NCI-H2196 (cell line): Measurements from ENCODE around the gene LHFPL2.

Experiments used
- DNase-seq: peaks from one replicate; lab custom pipeline; 2025; ENCODE audit not compliant: unreplicated experiment; lab: John Stamatoyannopoulos, UW

Gene LHFPL2

DNA sequence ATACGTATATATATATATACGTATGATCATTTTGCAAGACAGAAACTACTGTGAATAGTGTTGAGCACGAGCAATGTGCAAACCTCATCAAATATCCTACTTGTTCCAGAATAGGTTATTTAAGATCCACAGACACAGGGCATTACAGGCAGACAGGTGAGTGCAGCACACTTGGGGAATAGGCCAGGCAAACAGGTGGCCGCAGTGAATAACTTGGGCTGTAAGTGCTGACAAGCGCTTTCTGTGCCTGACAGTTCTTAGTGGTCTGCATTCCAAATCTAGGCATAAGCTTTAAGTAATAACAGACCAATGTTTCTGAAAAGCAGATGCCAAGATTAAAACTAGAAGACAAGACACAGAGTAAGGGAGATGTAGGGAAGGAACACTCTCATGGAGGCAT, 77.9 kb downstream of the LHFPL2 start:
- no peak for DNase-seq

DNA sequence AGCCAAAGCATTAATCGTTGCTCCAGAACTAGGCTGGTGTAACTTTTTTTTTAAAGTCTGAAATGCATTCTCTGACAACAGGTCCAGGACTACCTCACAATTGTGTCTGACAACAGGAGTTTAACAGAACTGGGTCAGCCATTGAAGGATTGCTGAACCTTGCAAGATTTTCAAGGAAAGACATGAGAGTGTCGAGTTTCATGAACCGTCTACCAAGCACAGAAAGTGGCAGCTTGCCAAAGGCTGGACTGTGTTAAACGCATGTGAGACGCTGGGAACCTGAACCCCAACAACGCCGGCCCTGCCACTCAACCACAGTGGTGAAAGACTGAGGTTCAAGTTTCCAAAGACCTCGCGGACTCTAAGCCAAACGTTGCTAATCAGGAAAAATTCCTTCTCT, 79.1 kb downstream of the LHFPL2 start:
- peak; percentile 20 for DNase-seq

DNA sequence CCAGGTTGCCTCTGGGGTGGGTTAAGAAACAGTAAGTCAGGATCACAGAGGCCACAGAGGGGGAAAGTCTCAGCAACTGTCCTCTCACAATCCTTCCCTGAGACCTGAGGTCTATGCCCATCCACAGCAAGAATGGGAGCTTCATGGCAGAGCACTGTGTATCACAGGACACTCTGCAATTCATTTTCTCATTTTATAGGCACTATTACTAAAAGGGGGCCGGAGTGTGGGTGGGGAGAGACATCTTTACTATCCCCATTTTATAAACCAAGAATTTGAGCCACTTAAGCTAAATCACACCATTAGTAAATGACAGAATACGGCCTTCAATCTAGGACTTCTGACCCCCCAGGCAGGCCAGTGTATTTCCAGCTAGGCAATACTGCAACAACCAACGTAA, 79.9 kb downstream of the LHFPL2 start:
- DNase-seq, result no peak

GRCh38 chr5:78568212-78568611, 80.4 kb downstream of the LHFPL2 start:
- no peak for DNase-seq

- no peak for DNase-seq
Observed at GRCh38 chr5:78567617-78568016, 81.0 kb downstream of the LHFPL2 start.

DNA sequence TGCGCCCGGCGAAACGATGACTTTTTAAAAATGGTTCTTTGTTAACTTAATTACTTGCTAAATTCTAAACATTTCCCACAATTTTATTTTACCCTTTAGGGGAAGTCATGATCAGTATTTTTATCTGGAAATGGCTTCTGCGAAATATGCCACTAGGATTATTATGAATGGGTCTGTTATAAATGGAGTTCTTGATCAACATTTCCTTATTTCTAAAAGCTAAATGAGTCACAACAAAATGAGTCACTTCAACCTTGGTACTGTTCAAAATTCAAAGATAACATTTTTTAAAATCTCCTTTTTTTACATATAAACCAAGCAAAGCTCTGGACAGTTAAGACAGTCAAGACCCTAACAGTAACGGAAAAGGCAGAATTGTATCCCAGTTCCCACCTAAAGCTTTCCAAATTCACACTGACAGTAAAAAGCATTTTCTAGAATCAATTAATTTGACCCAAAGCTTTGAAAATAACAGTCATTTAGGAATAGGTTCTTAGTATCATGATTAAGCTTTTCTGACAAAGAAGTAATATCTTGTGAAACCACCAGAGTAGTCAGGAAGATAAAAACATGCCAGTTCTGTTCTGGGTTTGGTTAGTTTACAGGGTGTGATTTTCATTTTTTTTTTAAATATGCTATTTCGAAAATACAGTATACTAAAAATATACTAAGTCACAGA, 81.7 kb downstream of the LHFPL2 start:
- no peak for DNase-seq

DNA sequence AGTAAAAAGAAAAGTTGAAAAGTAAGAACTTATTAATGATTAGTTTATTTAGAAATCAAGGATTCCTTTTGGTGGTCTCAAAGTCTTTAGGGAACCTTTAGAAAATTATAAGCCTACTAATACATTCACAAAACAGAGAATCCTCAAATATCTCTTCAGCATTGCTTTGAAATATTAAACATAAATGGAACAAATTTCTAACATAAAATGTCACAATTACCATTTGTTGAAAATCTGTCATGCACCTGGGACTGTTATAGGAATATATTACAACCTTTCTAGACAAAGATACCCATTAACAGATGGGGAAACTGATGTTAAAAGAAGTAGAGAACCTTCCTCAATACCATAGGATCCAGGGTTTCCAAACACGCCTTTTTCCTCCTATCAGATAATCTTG, 83.2 kb downstream of the LHFPL2 start:
- DNase-seq, result no peak

- no peak for DNase-seq
Observed at GRCh38 chr5:78563621-78564020, 85.0 kb downstream of the LHFPL2 start.

DNA sequence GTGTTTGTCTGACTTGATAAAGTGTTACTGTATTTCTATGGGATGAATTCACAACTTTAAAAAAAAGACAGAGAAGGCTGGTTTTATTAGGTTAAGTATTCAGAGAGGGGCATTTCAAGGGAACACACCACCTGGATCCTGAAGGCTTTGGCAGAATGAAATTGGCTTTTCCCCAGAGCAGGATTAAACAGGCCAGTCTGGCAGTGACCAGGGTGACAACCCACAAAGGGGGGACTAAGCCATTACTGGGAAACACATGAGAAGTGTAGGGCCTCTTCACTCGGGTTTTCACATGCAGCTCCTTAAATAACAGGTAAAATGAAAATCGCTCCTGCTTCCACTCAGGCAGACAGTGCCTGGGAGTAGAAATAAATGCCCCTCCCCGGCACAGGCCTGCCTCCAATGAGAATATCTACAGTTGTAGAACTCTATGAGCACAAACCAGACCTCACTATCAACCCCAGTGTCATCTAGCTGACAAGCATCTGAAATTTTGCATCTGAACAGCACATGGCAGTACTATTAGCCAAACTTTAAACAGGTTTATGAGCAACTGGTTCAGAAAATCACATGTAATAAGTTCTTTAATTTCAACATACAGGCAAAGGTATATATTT, 85.8 kb downstream of the LHFPL2 start:
- no peak for DNase-seq

DNA sequence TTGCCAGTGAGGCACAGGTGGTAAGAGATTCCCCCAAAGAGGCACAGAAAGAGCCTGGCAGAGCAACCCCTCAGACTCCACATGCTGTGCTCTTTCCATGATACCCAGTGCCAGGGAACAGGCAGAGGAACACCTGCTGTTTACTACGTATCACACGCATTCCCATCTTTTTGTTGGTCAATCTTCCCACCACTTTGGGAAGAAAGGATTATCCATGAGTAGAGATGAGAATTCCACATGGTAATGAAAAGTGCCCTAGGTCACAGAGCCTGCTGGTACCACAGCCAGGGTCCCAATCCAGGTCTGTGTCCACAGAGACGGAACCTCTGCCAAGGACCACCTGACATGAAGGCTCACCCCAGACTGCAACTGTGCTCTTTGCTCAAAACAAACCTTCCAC, 86.6 kb downstream of the LHFPL2 start:
- DNase-seq, result no peak

DNA sequence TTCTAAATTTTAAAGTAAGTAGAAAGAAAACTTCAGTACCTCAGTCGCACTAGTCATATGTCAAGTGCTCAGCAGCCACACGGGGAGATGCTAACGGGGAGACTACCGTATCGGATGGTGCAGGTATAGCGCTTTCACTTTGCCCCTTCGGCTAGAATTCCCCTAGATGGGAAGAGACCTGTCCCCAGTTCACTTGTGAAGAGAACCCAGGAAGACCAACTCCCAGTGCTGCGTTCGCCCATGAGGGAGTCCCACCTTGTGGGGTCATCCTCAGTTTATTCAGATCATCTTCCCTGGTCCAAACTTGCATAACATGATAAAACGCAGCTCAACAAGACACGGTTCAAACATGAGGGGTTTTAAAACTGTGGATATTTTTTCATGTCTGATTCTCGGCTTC, 87.3 kb downstream of the LHFPL2 start:
- DNase-seq, result no peak

- DNase-seq, result no peak
Observed at GRCh38 chr5:78560000-78560855, 88.3 kb downstream of the LHFPL2 start.

GRCh38 chr5:78557601-78558000, 91.0 kb downstream of the LHFPL2 start:
- no peak for DNase-seq

DNA sequence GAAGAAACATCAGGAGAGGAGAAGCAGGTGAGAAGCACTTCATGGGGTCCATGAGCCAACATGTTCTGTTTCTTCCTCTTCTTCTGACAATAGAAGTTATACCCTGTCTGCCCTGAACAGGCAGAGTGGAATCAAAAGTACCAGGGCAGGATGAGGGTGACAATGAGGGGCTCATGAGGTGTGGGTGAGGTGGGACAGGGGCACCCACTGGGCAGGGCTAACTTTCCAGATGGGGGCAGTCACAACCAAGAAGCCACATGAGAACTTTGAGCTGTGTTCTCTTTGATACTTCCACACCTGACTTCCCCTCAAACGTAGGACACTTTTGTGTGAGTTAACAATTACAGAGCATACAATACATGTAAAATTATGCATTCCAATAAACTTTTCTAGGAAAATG, 92.7 kb downstream of the LHFPL2 start:
- DNase-seq, result no peak

GRCh38 chr5:78554670-78555069, 93.9 kb downstream of the LHFPL2 start:
- DNase-seq, result no peak

DNA sequence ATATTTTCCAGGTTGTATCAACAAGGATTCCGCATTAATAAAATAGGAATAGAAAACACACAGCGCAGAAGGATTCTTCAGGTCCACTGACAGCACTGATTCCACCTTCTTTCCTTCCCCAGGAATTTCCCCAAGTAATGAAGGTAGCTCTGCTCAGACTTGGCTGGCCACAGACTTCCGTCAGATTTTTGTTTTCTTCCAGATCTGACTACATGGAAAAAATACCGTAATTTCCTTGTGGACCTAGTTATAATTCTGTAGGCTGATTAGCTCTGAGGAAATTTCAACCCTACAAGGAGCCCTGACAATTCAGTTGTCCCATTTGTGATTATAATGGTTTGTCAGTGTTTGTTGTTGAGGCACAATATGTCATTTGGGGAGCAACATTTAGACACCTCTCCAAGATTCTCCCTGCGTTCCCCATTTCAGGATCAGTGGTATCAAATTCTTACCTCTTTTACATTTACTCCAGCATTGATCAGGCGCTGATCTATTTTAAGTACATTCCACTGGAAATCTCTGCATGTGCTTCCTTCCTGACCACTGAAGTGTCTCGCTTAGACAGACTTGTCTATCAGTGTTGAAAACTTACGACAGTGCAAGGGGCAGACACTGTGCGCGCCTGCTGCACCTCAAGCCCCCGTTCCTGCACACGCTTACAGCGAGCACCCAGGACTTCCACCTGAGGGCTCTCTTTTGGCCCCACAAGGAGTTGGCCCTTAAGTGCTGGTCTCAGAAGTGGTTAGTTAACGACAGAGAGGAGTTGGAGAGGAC, 94.8 kb downstream of the LHFPL2 start:
- DNase-seq, result no peak

DNA sequence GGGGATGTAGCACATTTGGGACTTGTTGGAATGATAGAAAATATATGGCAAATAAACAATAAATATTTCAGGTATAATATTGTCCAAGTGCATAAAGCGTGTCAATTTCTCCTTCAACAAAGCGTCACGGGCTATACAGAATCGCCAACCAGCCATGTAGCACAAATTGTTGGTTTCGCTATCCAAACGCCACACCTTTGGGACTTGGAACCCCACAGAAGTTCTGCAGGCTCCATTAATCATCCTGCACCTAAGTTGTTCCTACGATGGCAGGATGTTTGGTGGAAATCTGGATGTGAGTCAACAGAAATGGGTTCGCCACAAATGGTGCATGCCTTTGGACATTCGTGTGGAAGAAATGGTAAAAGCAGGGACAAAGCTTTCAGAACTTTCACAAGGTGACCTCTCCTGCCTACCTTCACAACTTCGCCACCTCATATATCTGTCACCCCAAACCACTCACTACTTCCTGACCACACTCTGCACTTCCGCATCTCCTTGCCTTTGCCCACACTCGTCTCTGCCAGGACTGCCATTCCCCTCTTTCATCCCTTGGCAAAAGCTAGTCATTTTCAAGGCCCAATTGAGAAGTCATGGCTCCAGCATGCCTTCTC, 95.7 kb downstream of the LHFPL2 start:
- no peak for DNase-seq

GRCh38 chr5:78550891-78551290, 97.7 kb downstream of the LHFPL2 start:
- DNase-seq, result no peak

GRCh38 chr5:78549043-78549442, 99.5 kb downstream of the LHFPL2 start:
- DNase-seq, result no peak

- DNase-seq, result no peak
Observed at GRCh38 chr5:78547731-78548615, 100.6 kb downstream of the LHFPL2 start.
